Hair follicle dermal papilla cell (primary cell): ENCODE results near the gene SMIM21. TPM values are rescaled to one million over a fixed set of nuclear protein-coding genes. Genes with fewer than 3 reads are reported as not detected.

ENCODE experiments used
- total RNA-seq: library from RNA; depleted of rRNA; stranded (reverse); fragments of >200 nt; gene quantifications from 2 replicates; pipeline ENCODE4 v1.2.3, GENCODE V29; 2012

Gene SMIM21
- not detected in 2 replicates for total RNA-seq

DNA sequence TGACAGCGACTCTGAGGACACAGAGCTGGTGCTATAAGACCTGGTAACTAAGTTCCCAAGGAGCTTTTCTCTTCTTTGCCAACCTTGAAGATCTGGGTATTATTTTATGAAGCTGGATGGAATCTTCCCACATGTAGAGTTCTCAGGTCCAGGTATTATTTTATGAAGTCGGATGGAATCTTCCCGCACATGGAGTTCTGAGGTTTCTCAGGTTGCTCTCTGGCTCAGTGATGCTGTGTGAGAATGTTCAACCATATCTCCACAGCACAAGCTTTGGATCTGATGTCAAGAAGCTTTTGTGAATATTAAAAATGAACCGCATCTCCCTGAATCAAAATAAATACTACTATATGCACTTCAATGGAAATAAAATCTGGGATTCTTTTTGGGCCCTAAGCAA lies at the start of gene SMIM21:
Gene SMIM21, minus strand, starts transcription at position 101 of the 400 bp plus-strand sequence. CDS start 140 bp downstream, outside the sequence.

Other genes with a start within 250 kb of the SMIM21 start
- gene PTGR3, start 218.6 kb downstream of the SMIM21 start, total RNA-seq = 11.7 and 13.1 TPM in 2 replicates
- 7.2 and 9.6 TPM in 2 replicates for gene TSHZ1, start 216.9 kb downstream of the SMIM21 start, total RNA-seq